ENCODE data around the gene BIRC6.

DNA sequence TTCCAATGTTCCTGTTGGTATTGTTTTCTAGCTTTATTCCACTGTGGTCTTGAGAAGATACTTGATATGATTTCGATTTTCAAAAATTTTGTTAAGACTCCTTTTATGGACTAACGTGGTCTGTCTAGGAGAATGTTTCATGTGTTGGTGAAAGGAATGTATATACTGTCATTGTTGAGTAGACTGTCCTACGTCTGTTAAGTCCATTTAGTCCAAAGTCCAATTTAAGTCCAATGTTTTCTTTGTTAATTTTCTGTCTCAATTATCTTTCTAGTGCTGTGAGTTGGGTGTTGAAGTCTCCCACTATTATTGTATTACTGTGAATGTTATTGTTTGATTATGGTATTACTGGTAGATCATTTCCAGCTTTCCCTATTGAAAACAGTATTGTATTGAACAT, 215.2 kb downstream of the BIRC6 start:
- TF ChIP-seq POLR2A (IDR thresholded peaks at IDR 0.05; ENCODE audit: low read depth, low read length) (no peak), SPI1 (IDR thresholded peaks at IDR 0.05; ENCODE audit: low read depth, low read length) (no peak)

All from GM12891 (cell line).